CD4-positive, alpha-beta T cell treated with Interleukin-15 for 4 hours (primary cell): ENCODE data around the gene YBEY.
"Not testable (repeated sequence)": the region's sequence is repeated elsewhere in the genome, so short reads cannot be mapped to it uniquely, and the experiment has no call there.

Source experiments
- DNase-seq: peaks from one replicate; pipeline ENCODE4 v3.0.0-alpha.2; 2020; ENCODE audit warnings: low spot score

The YBEY gene

GRCh38 chr21:46285761-46286647 is at the start of gene YBEY:
Gene YBEY, plus strand, starts transcription at chr21:46286342. Its CDS starts 572 bp downstream, at chr21:46286914.
- peak; percentile 81 for DNase-seq

GRCh38 chr21:46237474-46237873 is 48.7 kb upstream of the YBEY start:
- no peak for DNase-seq

GRCh38 chr21:46239817-46240325 is 46.3 kb upstream of the YBEY start:
- DNase-seq: no peak

GRCh38 chr21:46241577-46241976 is 44.6 kb upstream of the YBEY start:
- DNase-seq: not testable (repeated sequence)

- DNase-seq: no peak
These were observed 42.8 kb upstream of the YBEY start for GRCh38 chr21:46243325-46243724.

GRCh38 chr21:46243960-46244361 is 42.2 kb upstream of the YBEY start:
- no peak for DNase-seq

- DNase-seq: no peak
These were observed 41.5 kb upstream of the YBEY start for GRCh38 chr21:46244602-46245001.

- DNase-seq: no peak
These were observed 40.8 kb upstream of the YBEY start for GRCh38 chr21:46245213-46245915.

GRCh38 chr21:46246345-46246744 is 39.8 kb upstream of the YBEY start:
- no peak for DNase-seq

- no peak for DNase-seq
These were observed 38.3 kb upstream of the YBEY start for GRCh38 chr21:46247699-46248421.

- no peak for DNase-seq
These were observed 37.7 kb upstream of the YBEY start for GRCh38 chr21:46248422-46248782.

- DNase-seq: no peak
These were observed 37.3 kb upstream of the YBEY start for GRCh38 chr21:46248827-46249226.

- DNase-seq: no peak
These were observed 35.9 kb upstream of the YBEY start for GRCh38 chr21:46250146-46250725.

GRCh38 chr21:46252840-46253239 is 33.3 kb upstream of the YBEY start:
- DNase-seq: no peak

GRCh38 chr21:46253610-46254124 is 32.5 kb upstream of the YBEY start:
- peak; percentile 30 for DNase-seq

GRCh38 chr21:46254208-46254975 is 31.8 kb upstream of the YBEY start:
- DNase-seq: no peak

- DNase-seq: no peak
These were observed 31.0 kb upstream of the YBEY start for GRCh38 chr21:46255166-46255565.

GRCh38 chr21:46255758-46256337 is 30.3 kb upstream of the YBEY start:
- DNase-seq: no peak

GRCh38 chr21:46256501-46256994 is 29.6 kb upstream of the YBEY start:
- no peak for DNase-seq

GRCh38 chr21:46264046-46264689 is 22.0 kb upstream of the YBEY start:
- no peak for DNase-seq
